Uterus (tissue), 2 donors: Measurements from ENCODE around the gene AGT.

ENCODE experiments used
- CTCF ChIP-seq, 4 experiments: fragments of 200-600 bp in 2 of 4; fragments of 450-650 bp in 2 of 4; sonication (generic) in 2 of 4; IDR thresholded peaks; one replicate each; pipeline ENCODE4 v1.5.1; 2016 to 2019; ENCODE audit warnings: antibody characterized with exemption in 4 of 4, mild to moderate bottlenecking in 2 of 4, moderate library complexity in 1 of 4
- POLR2A ChIP-seq, 2 donors: fragments of 450-650 bp; IDR thresholded peaks; one replicate each; pipeline ENCODE4 v1.6.1; 2016; ENCODE audit warnings: antibody characterized with exemption in 2 of 2, mild to moderate bottlenecking in 1 of 2, moderate library complexity in 1 of 2

GRCh38 chr1:230750986-230751625 is 37.2 kb upstream of the AGT start:
- no peak for TF ChIP-seq CTCF (IDR thresholded peaks at IDR 0.05)
- TF ChIP-seq POLR2A (IDR thresholded peaks at IDR 0.05), result no peak
